ENCODE data around the gene AKT3. TPM values are rescaled to one million over a fixed set of nuclear protein-coding genes. Genes with fewer than 3 reads are reported as not detected.
"Not testable (repeated sequence)": the region's sequence is repeated elsewhere in the genome, so short reads cannot be mapped to it uniquely, and the experiment has no call there.

The AKT3 gene
- total RNA-seq, 1 experiment from 2014 or later = 133 TPM

- TF ChIP-seq, protein P1, sequence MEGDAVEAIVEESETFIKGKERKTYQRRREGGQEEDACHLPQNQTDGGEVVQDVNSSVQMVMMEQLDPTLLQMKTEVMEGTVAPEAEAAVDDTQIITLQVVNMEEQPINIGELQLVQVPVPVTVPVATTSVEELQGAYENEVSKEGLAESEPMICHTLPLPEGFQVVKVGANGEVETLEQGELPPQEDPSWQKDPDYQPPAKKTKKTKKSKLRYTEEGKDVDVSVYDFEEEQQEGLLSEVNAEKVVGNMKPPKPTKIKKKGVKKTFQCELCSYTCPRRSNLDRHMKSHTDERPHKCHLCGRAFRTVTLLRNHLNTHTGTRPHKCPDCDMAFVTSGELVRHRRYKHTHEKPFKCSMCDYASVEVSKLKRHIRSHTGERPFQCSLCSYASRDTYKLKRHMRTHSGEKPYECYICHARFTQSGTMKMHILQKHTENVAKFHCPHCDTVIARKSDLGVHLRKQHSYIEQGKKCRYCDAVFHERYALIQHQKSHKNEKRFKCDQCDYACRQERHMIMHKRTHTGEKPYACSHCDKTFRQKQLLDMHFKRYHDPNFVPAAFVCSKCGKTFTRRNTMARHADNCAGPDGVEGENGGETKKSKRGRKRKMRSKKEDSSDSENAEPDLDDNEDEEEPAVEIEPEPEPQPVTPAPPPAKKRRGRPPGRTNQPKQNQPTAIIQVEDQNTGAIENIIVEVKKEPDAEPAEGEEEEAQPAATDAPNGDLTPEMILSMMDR (conservative IDR thresholded peaks at IDR 0.05) = no peak
- Histone ChIP-seq H3K36me3 (ENCODE audit: low read depth) (no peaks in the 10 kb centered on the region), H3K4me2 (no peak overlapping the region), H3K27ac (no peak overlapping the region), H3K27me3 (ENCODE audit: insufficient read depth, low read depth) (no peaks in the 10 kb centered on the region), H3K4me1 (replicated peaks; ENCODE audit: insufficient read depth) (peaks cover 17% of the 10 kb centered on the region), H3F3A (ENCODE audit: insufficient read depth, low read depth) (no peaks in the 10 kb centered on the region), H3K79me2 (ENCODE audit: low read depth) (no peaks in the 10 kb centered on the region), H3K9me3 (ENCODE audit: insufficient read depth, low read depth) (no peaks in the 10 kb centered on the region; the same call in 1 of the 2 replicates), H3K4me3 (no peak overlapping the region), H4K20me1 (ENCODE audit: insufficient read depth) (no peaks in the 10 kb centered on the region), H3K9me2 (ENCODE audit: insufficient read depth) (no peaks in the 10 kb centered on the region), H2AFZ (no peak overlapping the region)
- intact Hi-C loops (cut with micrococcal nuclease; ENCODE audit: unreplicated experiment) = no loop called here
- DNase-seq = no peak
- CTCF ChIA-PET = no interaction called here
- POLR2A ChIA-PET (ENCODE audit: unreplicated experiment) = no interaction called here
- BruUV-seq (replicated peaks) = no TSS peak
Measured at GRCh38 chr1:243884603-243885002, 34.6 kb upstream of the AKT3 start.

DNA sequence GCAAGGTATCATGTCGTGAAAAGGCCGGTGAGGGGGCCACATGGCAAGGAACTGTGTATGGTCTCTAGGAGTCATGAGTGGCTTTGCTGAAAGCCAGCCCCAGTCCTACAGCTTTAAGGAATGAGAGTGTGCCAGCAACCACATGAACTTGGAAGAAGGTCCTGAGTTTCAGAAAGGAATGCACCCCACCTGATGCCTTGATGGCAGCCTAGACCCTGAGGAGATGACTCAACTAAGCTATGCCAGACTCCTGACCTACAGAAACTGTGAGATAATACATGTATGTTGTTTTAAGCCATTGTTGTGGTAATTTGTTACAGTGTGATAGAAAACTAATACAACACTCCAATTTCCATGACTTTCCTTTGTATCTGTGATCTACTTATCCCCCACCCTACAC, 33.5 kb upstream of the AKT3 start:
- TF ChIP-seq, protein P1 (conservative IDR thresholded peaks at IDR 0.05) = no peak
- no peak for TF ChIP-seq EZH2 (IDR thresholded peaks at IDR 0.05; ENCODE audit: low read depth)
- ChIA-PET POLR2A (ENCODE audit: unreplicated experiment) (no interaction called here), CTCF (no interaction called here)
- Histone ChIP-seq H3K9me2 (ENCODE audit: insufficient read depth) (no peaks in the 10 kb centered on the region), H3K4me3 (no peak overlapping the region), H4K20me1 (ENCODE audit: insufficient read depth) (no peaks in the 10 kb centered on the region), H3K27ac (no peak overlapping the region), H2AFZ (no peak overlapping the region), H3K9me3 (ENCODE audit: insufficient read depth, low read depth) (no peaks in the 10 kb centered on the region; the same call in 1 of the 2 replicates), H3K36me3 (ENCODE audit: low read depth) (no peaks in the 10 kb centered on the region), H3K79me2 (ENCODE audit: low read depth) (no peaks in the 10 kb centered on the region), H3K4me1 (replicated peaks; ENCODE audit: insufficient read depth) (peaks cover 17% of the 10 kb centered on the region), H3K27me3 (ENCODE audit: insufficient read depth, low read depth) (no peaks in the 10 kb centered on the region), H3K4me2 (no peak overlapping the region), H3F3A (ENCODE audit: insufficient read depth, low read depth) (no peaks in the 10 kb centered on the region)
- intact Hi-C loops (cut with micrococcal nuclease; ENCODE audit: unreplicated experiment) = no loop called here
- peak in 1 of 2 experiments; percentile 48 for DNase-seq
- no TSS peak for BruUV-seq (replicated peaks)

GRCh38 chr1:243882276-243882675, 32.2 kb upstream of the AKT3 start:
- Histone ChIP-seq H3K4me2 (no peak overlapping the region), H3K27me3 (ENCODE audit: insufficient read depth, low read depth) (no peaks in the 10 kb centered on the region), H3K9me2 (ENCODE audit: insufficient read depth) (no peaks in the 10 kb centered on the region), H3F3A (ENCODE audit: insufficient read depth, low read depth) (no peaks in the 10 kb centered on the region), H3K4me1 (replicated peaks; ENCODE audit: insufficient read depth) (peaks cover 17% of the 10 kb centered on the region), H3K79me2 (ENCODE audit: low read depth) (no peaks in the 10 kb centered on the region), H3K36me3 (ENCODE audit: low read depth) (no peaks in the 10 kb centered on the region), H3K9me3 (ENCODE audit: insufficient read depth, low read depth) (no peaks in the 10 kb centered on the region; the same call in 1 of the 2 replicates), H3K4me3 (no peak overlapping the region), H4K20me1 (ENCODE audit: insufficient read depth) (no peaks in the 10 kb centered on the region), H2AFZ (peak overlapping the region; percentile 57), H3K27ac (peak overlapping the region; percentile 44)
- no TSS peak for BruUV-seq (replicated peaks)
- intact Hi-C loops (cut with micrococcal nuclease; ENCODE audit: unreplicated experiment) = no loop called here
- POLR2A ChIA-PET (ENCODE audit: unreplicated experiment) = no interaction called here
- CTCF ChIA-PET = no interaction called here
- TF ChIP-seq EZH2 (IDR thresholded peaks at IDR 0.05; ENCODE audit: low read depth) = no peak
- TF ChIP-seq, protein P1 (conservative IDR thresholded peaks at IDR 0.05) = no peak
- DNase-seq = no peak

DNA sequence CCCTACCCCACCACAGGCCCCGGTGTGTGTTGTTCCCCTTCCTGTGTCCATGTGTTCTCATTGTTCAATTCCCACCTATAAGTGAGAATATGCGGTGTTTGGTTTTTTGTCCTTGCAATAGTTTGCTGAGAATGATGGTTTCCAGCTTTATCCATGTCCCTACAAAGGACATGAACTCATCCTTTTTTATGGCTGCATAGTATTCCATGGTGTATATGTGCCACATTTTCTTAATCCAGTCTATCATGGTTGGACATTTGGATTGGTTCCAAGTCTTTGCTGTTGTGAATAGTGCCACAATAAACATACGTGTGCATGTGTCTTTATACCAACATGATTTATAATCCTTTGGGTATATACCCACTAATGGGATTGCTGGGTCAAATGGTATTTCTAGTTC, 27.0 kb upstream of the AKT3 start:
- intact Hi-C loops (cut with micrococcal nuclease; ENCODE audit: unreplicated experiment); H3K4me2 ChIP-seq; CTCF ChIA-PET; H3K9me2 ChIP-seq (ENCODE audit: insufficient read depth); H3K27ac ChIP-seq; H3K9me3 ChIP-seq (ENCODE audit: insufficient read depth, low read depth); POLR2A ChIA-PET (ENCODE audit: unreplicated experiment); BruUV-seq (replicated peaks); H3K4me1 ChIP-seq (replicated peaks; ENCODE audit: insufficient read depth); DNase-seq; H3K79me2 ChIP-seq (ENCODE audit: low read depth); H3K27me3 ChIP-seq (ENCODE audit: insufficient read depth, low read depth); H3K4me3 ChIP-seq; H3F3A ChIP-seq (ENCODE audit: insufficient read depth, low read depth); H3K36me3 ChIP-seq (ENCODE audit: low read depth); H2AFZ ChIP-seq; H4K20me1 ChIP-seq (ENCODE audit: insufficient read depth): not testable (repeated sequence)

All from PC-9 (cell line).